NOMO-1 treated with dmso at 0.1 percent for 144 hours (cell line): ENCODE measurements around the gene FAM222A.

Source experiments
- DNase-seq: peaks from one replicate; lab custom pipeline; 2025; ENCODE audit not compliant: unreplicated experiment; lab: John Stamatoyannopoulos, UW

The FAM222A gene

DNA sequence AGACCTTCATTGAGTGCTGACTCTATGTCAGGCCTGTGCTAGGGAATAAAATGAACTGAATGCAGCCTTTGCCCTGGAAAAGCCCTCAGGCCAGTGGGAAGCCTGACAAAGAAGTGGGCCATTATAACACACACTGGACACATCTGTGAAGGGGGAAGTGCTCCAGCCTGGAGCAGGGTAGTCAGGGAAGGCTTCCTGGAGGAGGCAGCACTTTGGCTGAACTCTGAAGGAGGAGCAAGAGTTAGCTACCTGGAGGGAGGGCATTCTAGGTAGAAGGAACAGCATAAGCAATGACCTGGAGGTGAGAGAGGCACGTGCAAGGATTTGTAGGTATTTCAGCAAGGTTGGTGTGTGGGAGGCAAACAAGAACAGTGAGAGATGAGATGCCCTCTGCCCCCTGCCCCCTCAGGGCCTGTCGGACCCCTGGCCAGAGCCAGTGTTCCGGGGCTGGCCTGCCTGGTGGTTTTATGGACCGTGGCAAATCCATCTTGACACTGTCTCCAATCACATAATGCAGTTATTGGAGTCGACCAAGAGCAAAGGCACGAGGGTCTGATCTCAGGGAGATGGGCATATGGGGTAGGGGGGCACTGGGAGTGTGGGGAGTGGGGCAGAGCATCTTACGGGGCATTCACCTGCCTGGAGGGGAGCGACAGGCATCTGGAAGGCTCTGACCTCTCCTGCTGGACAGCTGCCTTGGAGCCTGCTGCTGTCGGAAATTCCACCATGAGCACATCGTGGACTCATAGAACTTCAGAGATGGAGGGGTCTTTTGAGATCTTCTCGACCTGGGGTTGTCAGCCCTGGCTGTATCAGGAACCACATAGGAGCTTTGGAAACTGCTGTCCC lies 2.7 kb upstream of the FAM222A start:
- DNase-seq = no peak

- DNase-seq = no peak
These were observed 1.8 kb upstream of the FAM222A start for GRCh38 chr12:109711596-109712461.

- DNase-seq = peak; percentile 8
These were observed 702 bp downstream of the FAM222A start for GRCh38 chr12:109714141-109714912.

DNA sequence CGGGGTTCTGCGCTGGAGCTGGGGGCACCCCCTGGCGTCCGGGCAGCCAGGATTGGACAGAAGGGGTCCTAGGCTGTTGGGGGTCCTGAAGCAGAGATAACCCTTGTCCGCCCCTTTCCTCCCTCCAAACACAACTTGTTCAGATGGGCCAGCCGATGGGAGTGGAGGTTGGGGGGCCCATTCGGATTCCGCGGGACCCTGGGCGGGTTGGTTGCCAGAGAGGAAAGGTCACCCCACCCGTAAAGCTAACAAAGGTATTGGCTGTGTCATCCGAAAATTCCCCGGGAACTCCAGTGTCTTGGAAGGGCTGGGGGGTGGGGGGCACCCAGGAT lies 1.3 kb downstream of the FAM222A start:
- no peak for DNase-seq

DNA sequence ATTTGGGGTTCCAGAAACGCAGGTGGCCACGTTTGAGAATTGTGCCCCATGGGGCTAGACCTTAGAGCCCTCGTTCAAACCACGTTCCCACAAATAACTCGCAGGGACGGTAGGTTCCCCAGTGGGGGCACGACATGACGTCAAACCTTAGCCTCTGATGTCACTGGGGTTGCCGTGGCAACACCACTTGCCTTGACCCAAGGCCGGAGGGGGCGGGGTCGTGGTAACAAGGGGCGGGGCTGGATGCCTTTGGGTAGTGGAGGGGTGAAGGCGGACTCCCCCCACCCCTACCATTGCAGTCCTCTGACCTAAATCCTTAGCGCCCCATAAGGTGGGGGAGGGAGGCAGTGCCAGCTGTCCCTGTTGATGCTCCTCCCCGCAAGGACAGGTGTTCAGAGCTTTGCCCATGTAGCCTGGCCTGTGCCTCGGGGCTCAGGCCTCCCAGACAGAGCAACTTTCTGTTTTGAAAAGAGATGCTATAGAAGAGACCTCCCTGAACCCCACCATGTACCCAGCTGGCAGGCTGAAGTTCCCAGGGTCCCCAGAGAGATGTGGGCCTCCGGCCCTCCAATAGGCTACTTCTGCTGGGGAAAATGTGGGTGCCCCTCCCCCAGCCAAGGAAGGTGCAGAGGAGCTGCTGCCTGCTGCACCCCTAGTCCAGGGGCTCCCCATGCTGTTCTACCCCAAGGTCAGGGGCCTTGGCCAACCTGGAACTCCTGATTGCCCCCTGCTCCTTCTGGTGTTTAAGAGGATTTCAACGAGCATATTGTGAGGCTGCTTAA lies 1.9 kb downstream of the FAM222A start:
- DNase-seq = no peak

DNA sequence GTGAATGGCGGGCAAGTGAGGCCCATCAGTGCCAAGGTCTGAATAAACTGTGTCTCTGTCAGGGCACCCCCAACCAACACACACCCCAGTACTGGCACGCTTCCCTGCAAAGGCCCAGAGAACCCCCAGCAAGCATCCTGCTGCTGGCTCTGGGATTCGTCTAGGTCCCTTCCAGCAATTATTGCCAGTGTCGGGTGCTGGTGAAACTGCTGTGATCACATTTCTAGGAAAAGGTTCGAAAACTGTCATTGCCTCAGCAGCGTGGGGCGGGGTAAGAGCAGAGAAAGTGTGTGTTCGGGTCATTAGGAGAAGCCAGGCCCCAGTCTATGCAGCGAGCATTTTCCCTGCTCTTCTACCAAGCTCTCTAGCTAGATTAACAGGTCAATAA lies 2.5 kb downstream of the FAM222A start:
- no peak for DNase-seq

DNA sequence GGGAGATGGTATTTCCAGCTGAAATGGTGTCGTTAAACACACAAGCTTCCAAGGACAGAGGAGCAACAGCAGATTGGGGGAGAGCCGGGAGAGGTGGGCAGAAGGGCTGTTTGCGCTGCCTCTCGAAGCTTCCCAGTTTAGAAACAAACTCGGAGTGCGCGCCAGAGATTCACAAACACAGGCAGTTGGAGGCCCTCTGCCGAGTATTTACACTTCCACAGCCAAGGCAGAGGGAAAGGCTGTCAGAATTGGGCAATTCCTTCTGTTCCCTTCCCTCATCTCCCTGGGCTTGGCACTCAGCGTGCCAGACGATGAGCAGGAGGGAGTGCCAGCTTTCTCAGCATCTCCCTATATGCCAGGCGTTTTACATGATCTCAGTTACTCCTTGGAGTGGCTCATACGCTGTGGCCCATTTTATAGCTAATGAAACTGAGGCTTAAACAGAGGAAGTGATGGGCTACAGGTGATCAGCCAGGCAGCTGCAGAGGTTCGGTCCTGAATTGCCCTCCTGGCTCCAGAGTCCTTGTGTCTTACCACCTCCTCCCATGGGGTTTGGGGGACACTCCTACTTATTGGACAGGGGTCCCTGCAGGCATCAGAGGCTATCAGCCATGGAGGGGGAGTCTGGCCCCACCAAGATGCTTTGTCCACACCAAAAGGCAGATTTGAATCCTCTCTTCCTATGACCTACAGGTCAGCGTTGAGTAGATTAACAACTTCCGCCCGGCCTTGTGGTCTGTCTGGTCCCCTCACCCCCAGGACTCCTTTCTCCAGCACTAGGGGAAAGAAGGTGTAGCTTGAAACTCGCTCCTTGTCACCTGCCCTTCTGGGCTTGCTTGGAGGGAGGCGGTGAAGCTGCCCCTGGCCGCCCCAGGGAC lies 3.1 kb downstream of the FAM222A start:
- no peak for DNase-seq

- DNase-seq = no peak
These were observed 4.0 kb downstream of the FAM222A start for GRCh38 chr12:109717390-109718357.

DNA sequence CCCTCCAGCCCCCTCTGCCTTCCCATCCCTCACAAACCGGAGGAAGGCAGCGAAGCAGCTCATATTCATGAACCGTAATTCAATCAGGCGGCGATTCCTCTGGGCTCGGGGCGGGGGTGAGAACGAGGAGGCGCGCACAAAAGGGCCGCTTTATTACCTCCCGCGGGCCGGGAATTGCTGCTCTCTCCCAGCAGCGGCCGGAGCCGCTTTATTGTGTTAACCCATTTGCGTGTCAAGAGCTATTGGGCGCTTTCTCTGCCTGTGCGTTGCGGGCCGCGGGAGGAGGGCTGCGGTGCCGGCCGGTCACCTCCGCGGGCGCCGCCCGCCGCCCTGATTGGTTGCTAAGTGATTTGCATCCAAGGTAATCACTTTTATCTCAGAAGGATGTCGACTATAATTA lies 4.8 kb downstream of the FAM222A start:
- DNase-seq = no peak

DNA sequence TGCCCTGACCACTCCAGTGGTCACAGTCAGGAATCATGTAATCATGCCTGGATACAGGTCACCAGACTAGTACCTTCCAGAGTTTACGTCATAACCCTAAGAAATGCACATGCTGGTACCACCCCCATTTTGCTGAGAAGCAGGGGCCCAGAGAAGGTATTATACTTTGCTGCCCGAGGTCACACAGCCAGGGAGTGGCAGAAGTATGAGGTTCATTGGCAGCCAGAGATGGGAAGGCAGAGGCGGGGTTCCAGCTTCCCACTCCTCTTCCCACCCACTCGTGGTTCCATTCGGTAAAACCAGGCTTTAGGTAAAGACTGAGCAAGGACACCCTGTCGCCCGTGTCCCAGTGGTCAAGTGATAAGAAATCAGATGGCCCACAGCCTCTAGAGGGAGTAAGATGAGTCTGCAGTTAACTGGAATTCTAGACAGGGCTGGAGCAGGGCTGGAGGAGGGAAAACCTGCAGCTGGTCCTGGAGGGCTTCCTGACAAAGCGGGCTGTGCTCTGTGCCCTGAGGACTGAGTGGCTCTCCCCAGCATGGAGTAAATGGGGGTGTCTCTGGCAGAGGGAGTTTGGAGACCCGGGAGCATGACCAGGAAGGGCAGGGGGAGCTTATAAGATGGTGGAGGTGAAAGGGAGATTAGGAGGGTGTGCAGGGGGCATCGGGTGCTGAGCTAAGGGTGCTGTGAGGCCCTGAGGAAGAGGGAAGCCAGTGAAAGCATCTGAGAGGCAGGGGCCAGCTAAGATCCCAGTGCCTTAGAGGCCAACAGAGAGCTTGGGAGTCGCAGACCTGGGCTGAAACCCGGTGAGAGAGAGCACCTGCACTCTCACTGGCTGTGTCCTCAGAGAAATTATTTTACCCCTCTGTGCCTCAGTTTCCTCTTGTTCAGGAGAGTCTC lies 5.7 kb downstream of the FAM222A start:
- no peak for DNase-seq

DNA sequence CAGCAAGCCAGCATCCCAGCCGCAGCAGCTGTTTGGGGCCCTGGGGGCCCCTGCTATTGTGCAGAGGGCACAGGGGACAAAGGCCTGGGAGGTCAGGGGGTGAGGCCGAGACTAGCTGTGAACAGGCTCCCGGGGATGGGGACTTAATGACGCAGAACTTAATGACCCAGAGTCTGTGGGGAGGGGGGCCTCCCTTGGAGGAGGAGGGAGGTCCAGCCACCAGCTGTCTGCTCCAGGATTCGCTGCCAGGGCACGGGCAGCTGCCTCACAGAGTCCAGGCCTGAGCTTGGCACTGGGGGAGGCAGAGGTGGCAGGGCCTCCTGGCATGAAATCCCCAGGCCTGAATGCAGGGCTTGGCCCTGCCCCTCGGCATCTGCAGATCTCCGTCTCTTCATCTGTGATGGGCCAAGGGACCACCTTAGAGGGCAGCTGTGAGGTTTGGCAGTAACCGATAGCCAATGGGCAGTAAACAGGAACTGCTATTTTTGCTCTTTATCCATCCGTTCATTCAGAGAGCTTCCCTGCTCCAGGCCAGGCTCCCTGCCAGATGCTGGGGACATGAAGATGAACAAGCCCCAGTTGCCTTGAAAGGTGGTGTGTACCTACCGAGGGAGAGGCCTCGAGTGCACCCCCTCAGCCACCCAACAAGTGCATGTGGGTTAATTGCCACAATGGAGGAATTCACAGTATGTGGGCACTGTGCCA lies 6.7 kb downstream of the FAM222A start:
- no peak for DNase-seq

GRCh38 chr12:109720857-109721189 lies 7.2 kb downstream of the FAM222A start:
- DNase-seq = no peak

GRCh38 chr12:109721276-109721675 lies 7.7 kb downstream of the FAM222A start:
- DNase-seq = no peak

GRCh38 chr12:109722022-109722720 lies 8.5 kb downstream of the FAM222A start:
- no peak for DNase-seq

- no peak for DNase-seq
These were observed 9.1 kb downstream of the FAM222A start for GRCh38 chr12:109722721-109723094.

DNA sequence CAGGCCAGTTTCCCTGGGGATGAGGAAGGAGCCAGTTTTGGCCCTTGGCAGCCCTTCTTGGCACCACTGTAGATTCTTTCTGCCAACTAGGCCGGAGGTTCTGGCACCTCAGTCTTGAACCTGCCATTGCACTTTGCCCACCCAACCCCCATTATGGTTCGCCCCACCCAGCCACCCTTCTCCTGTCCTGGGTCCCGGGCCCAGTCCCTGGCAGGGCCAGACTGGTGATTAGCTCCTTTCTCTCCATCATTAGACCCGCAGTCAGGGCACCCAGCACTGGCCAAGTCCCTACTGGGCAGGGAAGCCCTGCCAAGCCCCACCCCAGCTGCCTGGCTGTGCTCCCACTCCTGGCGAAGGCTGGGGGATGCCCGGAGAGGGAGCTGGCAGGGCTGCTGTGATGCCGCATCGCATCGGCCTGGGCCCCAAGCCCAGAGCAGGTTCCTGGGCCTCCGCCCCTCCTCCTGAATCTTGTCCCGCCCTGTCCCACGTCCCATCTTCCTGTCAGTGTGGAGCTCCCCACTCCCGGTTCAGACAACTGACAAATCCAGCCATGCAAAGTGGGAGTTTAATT lies 9.8 kb downstream of the FAM222A start:
- no peak for DNase-seq
